Measurements from ENCODE around the gene EGLN1. TPM values are rescaled to one million over a fixed set of nuclear protein-coding genes. Genes with fewer than 3 reads are reported as not detected.

The EGLN1 gene
- polyA plus RNA-seq, 1 of the 3 experiments (the other 2 are of a cell fraction): 10.7 TPM

DNA sequence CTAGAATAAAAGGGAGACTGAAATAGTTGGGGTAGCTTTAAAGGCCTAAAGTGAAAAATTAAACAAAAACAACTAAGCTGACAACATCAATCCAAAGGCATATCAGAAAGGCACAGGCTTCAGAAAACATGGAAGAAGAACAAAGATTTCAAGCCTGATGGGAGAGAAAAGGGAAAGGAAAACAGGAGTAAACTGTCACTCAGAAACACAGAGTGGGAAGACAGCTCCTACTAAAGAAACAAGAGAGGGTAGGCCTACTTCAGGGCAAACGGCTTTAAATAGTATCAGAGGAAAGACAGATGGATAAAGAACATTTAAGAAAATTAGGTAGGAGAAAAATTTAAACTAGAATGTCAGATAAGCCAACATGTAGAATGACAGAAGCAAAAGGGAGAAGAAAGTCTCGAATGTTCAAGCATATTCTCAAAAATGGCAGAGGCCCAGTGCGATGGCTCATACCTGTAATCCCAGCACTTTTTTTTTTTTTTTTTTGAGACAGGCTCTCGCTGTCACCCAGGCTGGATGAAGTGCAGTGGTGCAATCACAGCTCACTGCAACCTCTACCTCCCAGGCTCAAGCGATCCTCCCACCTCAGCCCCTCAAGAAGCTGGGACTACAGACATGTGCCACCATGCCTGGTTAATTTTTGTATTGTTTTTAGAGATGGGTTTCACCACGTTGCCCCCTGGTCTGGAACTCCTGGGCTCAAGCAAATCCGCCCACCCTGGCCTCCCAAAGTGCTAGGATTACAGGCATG is 7.6 kb downstream of the EGLN1 start:
- CTCF ChIA-PET: interaction anchor here (1.0 kb wide), 1 partner anchor 170 kb away, joined by 3 read pairs; no protein-coding TSS in a partner anchor
- peak overlapping the region; percentile 31; the same call in 1 of the 2 replicates for H3K4me2 ChIP-seq

More for the DNA sequence above, 7.6 kb downstream of the EGLN1 start:
- Histone ChIP-seq H3K9me3 (no peaks in the 10 kb centered on the region), H3K36me3 (replicated peaks in 1 of 2; ENCODE audit: control insufficient read depth in 1 of 2, insufficient read depth in 2 of 2, low read length in 1 of 2) (peaks cover 7 to 9% of the 10 kb centered on the region in 2 experiments), H3K27ac (ENCODE audit: low read depth in 2 of 2, low read length in 1 of 2) (no peak overlapping the region; a peak in 1 of 4 replicates), H3K9me2 (no peaks in the 10 kb centered on the region), H3K9ac (no peak overlapping the region), H3K4me1 (ENCODE audit: control insufficient read depth in 1 of 2, insufficient read depth in 2 of 2, low read depth in 1 of 2, low read length in 1 of 2) (peaks cover 25% of the 10 kb centered on the region in 2 experiments), H4K20me1 (ENCODE audit: insufficient read depth) (peaks cover 52% of the 10 kb centered on the region), H3K79me2 (ENCODE audit: insufficient read depth) (peaks cover 99% of the 10 kb centered on the region), H3K4me3 (ENCODE audit: low read depth in 2 of 2, low read length in 1 of 2) (no peak overlapping the region; a peak in 1 of 4 replicates), H3K27me3 (ENCODE audit: insufficient read depth) (no peaks in the 10 kb centered on the region), H2AFZ (ENCODE audit: low read depth) (no peak overlapping the region), H3F3A (replicated peaks; ENCODE audit: insufficient read depth) (peaks cover 4% of the 10 kb centered on the region)
- WGBS (ENCODE audit: low lambda C conversion rate): 83% methylated on average over 7 of the region's 7 CpGs
- TF ChIP-seq, protein P1, sequence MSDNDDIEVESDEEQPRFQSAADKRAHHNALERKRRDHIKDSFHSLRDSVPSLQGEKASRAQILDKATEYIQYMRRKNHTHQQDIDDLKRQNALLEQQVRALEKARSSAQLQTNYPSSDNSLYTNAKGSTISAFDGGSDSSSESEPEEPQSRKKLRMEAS (IDR thresholded peaks at IDR 0.05; ENCODE audit: low read depth): no peak
- TF ChIP-seq RAD21 (IDR thresholded peaks at IDR 0.05; ENCODE audit: low read length) (no peak), GABPA (IDR thresholded peaks at IDR 0.05; ENCODE audit: low read depth) (no peak), RFX5 (IDR thresholded peaks at IDR 0.05; ENCODE audit: low read length) (no peak), ELF1 (IDR thresholded peaks at IDR 0.05) (no peak), EP300 (IDR thresholded peaks at IDR 0.05; ENCODE audit: borderline replicate concordance in 1 of 2, low read depth in 1 of 2, low read length in 1 of 2) (no peak), TAF1 (IDR thresholded peaks at IDR 0.05; ENCODE audit: borderline replicate concordance, low read depth, low read length) (no peak), MEF2A (IDR thresholded peaks at IDR 0.05; ENCODE audit: borderline replicate concordance, low read depth) (no peak), FOSL2 (IDR thresholded peaks at IDR 0.05; ENCODE audit: borderline replicate concordance, low read depth) (no peak), MXI1 (IDR thresholded peaks at IDR 0.05; ENCODE audit: low read depth, low read length) (no peak), TEAD4 (IDR thresholded peaks at IDR 0.05; ENCODE audit: borderline replicate concordance, insufficient read depth) (no peak), GATA2 (CRISPR knock-in tag; IDR thresholded peaks at IDR 0.05) (no peak), YY1 (IDR thresholded peaks at IDR 0.05; ENCODE audit: low read depth) (no peak), TCF12 (IDR thresholded peaks at IDR 0.05) (no peak)
- TF ChIP-seq, protein P2, sequence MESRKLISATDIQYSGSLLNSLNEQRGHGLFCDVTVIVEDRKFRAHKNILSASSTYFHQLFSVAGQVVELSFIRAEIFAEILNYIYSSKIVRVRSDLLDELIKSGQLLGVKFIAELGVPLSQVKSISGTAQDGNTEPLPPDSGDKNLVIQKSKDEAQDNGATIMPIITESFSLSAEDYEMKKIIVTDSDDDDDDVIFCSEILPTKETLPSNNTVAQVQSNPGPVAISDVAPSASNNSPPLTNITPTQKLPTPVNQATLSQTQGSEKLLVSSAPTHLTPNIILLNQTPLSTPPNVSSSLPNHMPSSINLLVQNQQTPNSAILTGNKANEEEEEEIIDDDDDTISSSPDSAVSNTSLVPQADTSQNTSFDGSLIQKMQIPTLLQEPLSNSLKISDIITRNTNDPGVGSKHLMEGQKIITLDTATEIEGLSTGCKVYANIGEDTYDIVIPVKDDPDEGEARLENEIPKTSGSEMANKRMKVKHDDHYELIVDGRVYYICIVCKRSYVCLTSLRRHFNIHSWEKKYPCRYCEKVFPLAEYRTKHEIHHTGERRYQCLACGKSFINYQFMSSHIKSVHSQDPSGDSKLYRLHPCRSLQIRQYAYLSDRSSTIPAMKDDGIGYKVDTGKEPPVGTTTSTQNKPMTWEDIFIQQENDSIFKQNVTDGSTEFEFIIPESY (IDR thresholded peaks at IDR 0.05; ENCODE audit: borderline replicate concordance, low read depth): no peak
- TF ChIP-seq, protein P3, sequence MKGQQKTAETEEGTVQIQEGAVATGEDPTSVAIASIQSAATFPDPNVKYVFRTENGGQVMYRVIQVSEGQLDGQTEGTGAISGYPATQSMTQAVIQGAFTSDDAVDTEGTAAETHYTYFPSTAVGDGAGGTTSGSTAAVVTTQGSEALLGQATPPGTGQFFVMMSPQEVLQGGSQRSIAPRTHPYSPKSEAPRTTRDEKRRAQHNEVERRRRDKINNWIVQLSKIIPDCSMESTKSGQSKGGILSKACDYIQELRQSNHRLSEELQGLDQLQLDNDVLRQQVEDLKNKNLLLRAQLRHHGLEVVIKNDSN (IDR thresholded peaks at IDR 0.05; ENCODE audit: borderline replicate concordance, low read depth): no peak
- TF ChIP-seq, protein P4, sequence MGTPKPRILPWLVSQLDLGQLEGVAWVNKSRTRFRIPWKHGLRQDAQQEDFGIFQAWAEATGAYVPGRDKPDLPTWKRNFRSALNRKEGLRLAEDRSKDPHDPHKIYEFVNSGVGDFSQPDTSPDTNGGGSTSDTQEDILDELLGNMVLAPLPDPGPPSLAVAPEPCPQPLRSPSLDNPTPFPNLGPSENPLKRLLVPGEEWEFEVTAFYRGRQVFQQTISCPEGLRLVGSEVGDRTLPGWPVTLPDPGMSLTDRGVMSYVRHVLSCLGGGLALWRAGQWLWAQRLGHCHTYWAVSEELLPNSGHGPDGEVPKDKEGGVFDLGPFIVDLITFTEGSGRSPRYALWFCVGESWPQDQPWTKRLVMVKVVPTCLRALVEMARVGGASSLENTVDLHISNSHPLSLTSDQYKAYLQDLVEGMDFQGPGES (IDR thresholded peaks at IDR 0.05; ENCODE audit: low read depth, low read length): no peak
- POLR2A ChIA-PET: interaction anchor here (0.9 kb wide), 1 partner anchor 10 kb away, joined by 4 read pairs; no protein-coding TSS in a partner anchor
- no peak for DNase-seq

Data from SK-N-SH (cell line).